HEK293 (cell line): Measurements from ENCODE around the gene PRAC1.

Experiments used
- ZNF184 ChIP-seq: fragments of 450-650 bp; IDR thresholded peaks from 2 replicates; pipeline ENCODE4 v1.5.1; 2018; ENCODE audit warnings: missing biosample characterization, mild to moderate bottlenecking, missing genetic modification characterization
- TF ChIP-seq, protein P1 (sequence below): fragments of 450-650 bp; formaldehyde crosslinking; conservative IDR thresholded peaks from 2 replicates; pipeline ENCODE4 v1.5.1; 2016; ENCODE audit warnings: low read depth, missing biosample characterization, missing genetic modification characterization

GRCh38 chr17:48676963-48677558 lies 45.3 kb downstream of the PRAC1 start:
- no peak for TF ChIP-seq ZNF184 (tag by site-specific recombination)
- TF ChIP-seq, protein P1, sequence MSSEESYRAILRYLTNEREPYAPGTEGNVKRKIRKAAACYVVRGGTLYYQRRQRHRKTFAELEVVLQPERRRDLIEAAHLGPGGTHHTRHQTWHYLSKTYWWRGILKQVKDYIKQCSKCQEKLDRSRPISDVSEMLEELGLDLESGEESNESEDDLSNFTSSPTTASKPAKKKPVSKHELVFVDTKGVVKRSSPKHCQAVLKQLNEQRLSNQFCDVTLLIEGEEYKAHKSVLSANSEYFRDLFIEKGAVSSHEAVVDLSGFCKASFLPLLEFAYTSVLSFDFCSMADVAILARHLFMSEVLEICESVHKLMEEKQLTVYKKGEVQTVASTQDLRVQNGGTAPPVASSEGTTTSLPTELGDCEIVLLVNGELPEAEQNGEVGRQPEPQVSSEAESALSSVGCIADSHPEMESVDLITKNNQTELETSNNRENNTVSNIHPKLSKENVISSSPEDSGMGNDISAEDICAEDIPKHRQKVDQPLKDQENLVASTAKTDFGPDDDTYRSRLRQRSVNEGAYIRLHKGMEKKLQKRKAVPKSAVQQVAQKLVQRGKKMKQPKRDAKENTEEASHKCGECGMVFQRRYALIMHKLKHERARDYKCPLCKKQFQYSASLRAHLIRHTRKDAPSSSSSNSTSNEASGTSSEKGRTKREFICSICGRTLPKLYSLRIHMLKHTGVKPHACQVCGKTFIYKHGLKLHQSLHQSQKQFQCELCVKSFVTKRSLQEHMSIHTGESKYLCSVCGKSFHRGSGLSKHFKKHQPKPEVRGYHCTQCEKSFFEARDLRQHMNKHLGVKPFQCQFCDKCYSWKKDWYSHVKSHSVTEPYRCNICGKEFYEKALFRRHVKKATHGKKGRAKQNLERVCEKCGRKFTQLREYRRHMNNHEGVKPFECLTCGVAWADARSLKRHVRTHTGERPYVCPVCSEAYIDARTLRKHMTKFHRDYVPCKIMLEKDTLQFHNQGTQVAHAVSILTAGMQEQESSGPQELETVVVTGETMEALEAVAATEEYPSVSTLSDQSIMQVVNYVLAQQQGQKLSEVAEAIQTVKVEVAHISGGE (tag by site-specific recombination), result no peak
